Gastroesophageal sphincter (tissue), 4 donors: ENCODE results near the gene LRBA. TPM values are rescaled to one million over a fixed set of nuclear protein-coding genes. Genes with fewer than 3 reads are reported as not detected.

Experiments used
- ATAC-seq: fragments of 150-250 bp; one replicate; pipeline ENCODE4 v1.9.1; 2016; ENCODE audit warnings: mild to moderate bottlenecking, moderate library complexity
- H3K27ac ChIP-seq, 4 donors: fragments of 200-600 bp; sonication (generic) in 3 of 4; 1 replicate in 3 of 4; 2 replicates in 1 of 4; pipeline ENCODE4 v1.5.1; 2016 to 2019
- H3K27me3 ChIP-seq: fragments of 200-600 bp; sonication (generic); one replicate; pipeline ENCODE4 v1.5.1; 2019
- H3K36me3 ChIP-seq, 2 donors: fragments of 200-600 bp; sonication (generic); one replicate each; pipeline ENCODE4 v1.5.1; 2019; ENCODE audit warnings: control low read depth in 1 of 2
- H3K4me1 ChIP-seq, 3 donors: fragments of 200-600 bp; sonication (generic); 1 replicate in 2 of 3; 2 replicates in 1 of 3; pipeline ENCODE4 v1.5.1; 2016 to 2019; ENCODE audit warnings: control low read depth in 2 of 3
- H3K4me3 ChIP-seq, 2 donors: fragments of 200-600 bp; sonication (generic); one replicate each; pipeline ENCODE4 v1.5.1; 2019; ENCODE audit warnings: mild to moderate bottlenecking in 1 of 2, moderate library complexity in 1 of 2
- H3K9me3 ChIP-seq, 3 donors: fragments of 200-600 bp; sonication (generic); one replicate each; pipeline ENCODE4 v1.5.1; 2017 to 2019; ENCODE audit warnings: control low read depth in 2 of 3
- EP300 ChIP-seq: sonication (generic); formaldehyde crosslinking; IDR thresholded peaks from one replicate; pipeline ENCODE4 v1.6.1; 2017; ENCODE audit warnings: antibody characterized with exemption, mild to moderate bottlenecking
- POLR2A ChIP-seq, 2 donors: fragments of 450-650 bp; IDR thresholded peaks; one replicate each; pipeline ENCODE4 v1.6.1; 2017; ENCODE audit warnings: antibody characterized with exemption in 2 of 2, mild to moderate bottlenecking in 2 of 2, moderate library complexity in 1 of 2
- POLR2AphosphoS5 ChIP-seq: sonication (generic); formaldehyde crosslinking; IDR thresholded peaks from one replicate; pipeline ENCODE4 v1.6.1; 2017; ENCODE audit warnings: antibody characterized with exemption
- WGBS, 2 donors: methylation state at CpG; one replicate each; pipeline ENCODE4 v1.1.5; 2018; ENCODE audit warnings: low coverage in 1 of 2; 5-methylcytosine and 5-hydroxymethylcytosine counted together
- total RNA-seq, 4 donors: library from RNA; depleted of rRNA; stranded (reverse); fragments of >200 nt; gene quantifications; one replicate each; pipeline ENCODE4 v1.1.0, GENCODE V29; 2016
- TF ChIP-seq, protein P1 (sequence below), 4 experiments: fragments of 200-600 bp in 2 of 4; fragments of 450-650 bp in 2 of 4; sonication (generic) in 1 of 4; IDR thresholded peaks; one replicate each; pipeline ENCODE4 v1.5.1; 2017 to 2019; ENCODE audit warnings: antibody characterized with exemption in 4 of 4, mild to moderate bottlenecking in 2 of 4, moderate library complexity in 2 of 4

LRBA gene
- total RNA-seq, 4 donors from 2014 or later, result 18.4 to 35.0 (median 23.2) TPM

DNA sequence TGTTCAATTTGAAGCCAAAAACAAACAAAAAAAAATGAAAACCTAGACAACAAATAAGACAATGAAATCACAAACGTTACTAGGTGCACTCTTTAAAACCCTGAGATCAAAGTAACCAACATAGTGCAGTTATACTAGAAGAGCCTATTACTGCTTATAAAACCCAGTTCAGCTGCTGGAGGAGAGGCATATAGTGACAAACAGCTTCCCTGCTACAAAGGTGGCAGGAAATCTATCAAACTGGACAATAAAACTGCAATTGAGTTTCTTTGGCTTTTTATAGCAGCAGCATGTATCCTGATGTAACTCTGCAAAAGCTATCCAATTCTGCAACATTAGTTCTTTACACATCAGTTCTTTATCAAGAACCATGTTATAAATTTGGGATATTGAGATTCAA, 155.6 kb downstream of the LRBA start:
- TF ChIP-seq POLR2AphosphoS5 (no peak), EP300 (no peak), POLR2A (IDR thresholded peaks at IDR 0.05) (no peak)
- TF ChIP-seq, protein P1, sequence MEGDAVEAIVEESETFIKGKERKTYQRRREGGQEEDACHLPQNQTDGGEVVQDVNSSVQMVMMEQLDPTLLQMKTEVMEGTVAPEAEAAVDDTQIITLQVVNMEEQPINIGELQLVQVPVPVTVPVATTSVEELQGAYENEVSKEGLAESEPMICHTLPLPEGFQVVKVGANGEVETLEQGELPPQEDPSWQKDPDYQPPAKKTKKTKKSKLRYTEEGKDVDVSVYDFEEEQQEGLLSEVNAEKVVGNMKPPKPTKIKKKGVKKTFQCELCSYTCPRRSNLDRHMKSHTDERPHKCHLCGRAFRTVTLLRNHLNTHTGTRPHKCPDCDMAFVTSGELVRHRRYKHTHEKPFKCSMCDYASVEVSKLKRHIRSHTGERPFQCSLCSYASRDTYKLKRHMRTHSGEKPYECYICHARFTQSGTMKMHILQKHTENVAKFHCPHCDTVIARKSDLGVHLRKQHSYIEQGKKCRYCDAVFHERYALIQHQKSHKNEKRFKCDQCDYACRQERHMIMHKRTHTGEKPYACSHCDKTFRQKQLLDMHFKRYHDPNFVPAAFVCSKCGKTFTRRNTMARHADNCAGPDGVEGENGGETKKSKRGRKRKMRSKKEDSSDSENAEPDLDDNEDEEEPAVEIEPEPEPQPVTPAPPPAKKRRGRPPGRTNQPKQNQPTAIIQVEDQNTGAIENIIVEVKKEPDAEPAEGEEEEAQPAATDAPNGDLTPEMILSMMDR (IDR thresholded peaks at IDR 0.05), result no peak
- no peak for ATAC-seq
- H3K27ac ChIP-seq, result no peak overlapping the region
- no peaks in the 10 kb centered on the region for H3K9me3 ChIP-seq
- WGBS, 2 donors, result 36 to 39% methylated on average over 1 of the region's 1 CpG
- no peaks in the 10 kb centered on the region for H3K4me1 ChIP-seq
- H3K27me3 ChIP-seq, result no peaks in the 10 kb centered on the region
- H3K4me3 ChIP-seq, result no peak overlapping the region
- H3K36me3 ChIP-seq, result no peaks in the 10 kb centered on the region

DNA sequence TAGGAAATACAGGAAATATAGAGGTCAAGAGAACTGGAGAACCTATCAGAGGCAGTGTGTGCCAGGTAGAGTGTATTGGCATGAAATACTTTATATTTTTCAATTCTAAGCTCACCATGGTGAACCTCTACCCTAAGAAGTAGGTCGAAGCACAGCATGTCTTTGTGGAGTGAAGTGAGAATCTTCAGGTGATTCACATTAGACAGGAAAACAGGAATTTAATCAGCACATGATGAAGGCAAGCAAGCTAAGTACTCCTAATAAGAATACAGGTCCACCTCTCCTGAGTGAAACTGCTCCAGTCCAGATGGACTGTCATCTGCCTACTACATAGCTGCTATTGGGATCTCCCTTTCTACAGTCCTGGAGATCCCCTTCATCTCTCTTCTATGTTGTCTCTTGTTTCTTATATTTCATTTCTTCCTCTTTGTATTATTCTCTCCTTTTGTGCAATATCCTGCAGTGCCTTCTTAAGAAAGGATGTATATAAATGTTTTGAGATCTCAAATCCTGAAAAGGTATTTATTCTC, 159.0 kb downstream of the LRBA start:
- no peak overlapping the region for H3K4me3 ChIP-seq
- peaks cover 0 to 14% of the 10 kb centered on the region in 2 donors for H3K36me3 ChIP-seq
- TF ChIP-seq POLR2AphosphoS5, result no peak
- no peak for TF ChIP-seq EP300
- H3K4me1 ChIP-seq, result no peaks in the 10 kb centered on the region
- ATAC-seq, result no peak
- H3K27me3 ChIP-seq, result no peaks in the 10 kb centered on the region
- WGBS, 2 donors, result 94 to 100% methylated on average over 1 of the region's 1 CpG
- H3K9me3 ChIP-seq, result no peaks in the 10 kb centered on the region
- no peak overlapping the region for H3K27ac ChIP-seq

DNA sequence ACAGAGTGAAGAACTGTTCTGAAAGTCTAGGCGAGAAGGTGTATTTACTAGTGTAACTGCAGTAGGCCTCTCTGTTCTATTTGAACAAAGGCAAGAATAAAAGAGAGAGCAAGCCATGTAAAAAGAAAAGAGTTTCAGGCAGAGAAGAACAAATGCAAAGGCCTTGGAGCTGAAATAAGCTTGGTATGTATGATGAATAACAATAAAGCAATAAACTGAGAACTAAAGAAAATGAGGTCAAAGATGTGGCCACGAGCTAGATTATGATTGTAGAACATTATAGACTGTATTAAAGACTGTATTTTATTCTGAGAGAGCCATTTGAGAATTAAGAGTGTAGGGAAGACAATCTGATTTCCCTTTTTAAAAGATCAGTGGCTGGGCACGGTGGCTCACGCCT, 160.5 kb downstream of the LRBA start:
- Histone ChIP-seq H3K27ac (no peak overlapping the region), H3K4me3 (no peak overlapping the region), H3K27me3 (no peaks in the 10 kb centered on the region), H3K4me1 (no peaks in the 10 kb centered on the region), H3K36me3 (peaks cover 0 to 17% of the 10 kb centered on the region in 2 donors), H3K9me3 (no peaks in the 10 kb centered on the region)
- TF ChIP-seq POLR2A (IDR thresholded peaks at IDR 0.05) (no peak), POLR2AphosphoS5 (no peak), EP300 (no peak)
- TF ChIP-seq, protein P1 (IDR thresholded peaks at IDR 0.05), result no peak
- no peak for ATAC-seq
- 88 to 95% methylated on average over 4 of the region's 4 CpGs for WGBS, 2 donors

DNA sequence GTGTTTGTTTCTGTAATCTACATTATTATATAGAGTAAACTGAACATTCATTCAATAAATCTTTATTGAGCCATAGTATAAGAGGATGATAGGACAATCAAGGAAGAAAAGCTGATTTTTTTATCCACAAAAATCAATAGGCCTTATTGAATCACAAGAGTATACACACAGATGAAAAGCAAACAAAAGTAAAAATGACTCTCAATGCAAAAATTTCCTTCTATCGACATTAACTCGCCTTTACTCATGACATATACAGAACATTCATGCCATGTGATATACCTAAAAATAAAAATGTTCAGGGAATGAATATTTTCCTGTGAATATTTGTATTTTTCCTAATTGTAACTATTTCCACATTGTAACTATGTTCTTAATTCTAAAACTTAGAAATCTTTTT, 161.2 kb downstream of the LRBA start:
- peaks cover 0 to 24% of the 10 kb centered on the region in 2 donors for H3K36me3 ChIP-seq
- TF ChIP-seq POLR2AphosphoS5 (no peak), POLR2A (IDR thresholded peaks at IDR 0.05) (no peak), EP300 (no peak)
- TF ChIP-seq, protein P1 (IDR thresholded peaks at IDR 0.05), result no peak
- H3K4me3 ChIP-seq, result no peak overlapping the region
- no peaks in the 10 kb centered on the region for H3K4me1 ChIP-seq
- H3K9me3 ChIP-seq, result no peaks in the 10 kb centered on the region
- 73 to 98% methylated on average over 2 of the region's 2 CpGs for WGBS, 2 donors
- H3K27ac ChIP-seq, result no peak overlapping the region
- no peaks in the 10 kb centered on the region for H3K27me3 ChIP-seq
- ATAC-seq, result no peak

DNA sequence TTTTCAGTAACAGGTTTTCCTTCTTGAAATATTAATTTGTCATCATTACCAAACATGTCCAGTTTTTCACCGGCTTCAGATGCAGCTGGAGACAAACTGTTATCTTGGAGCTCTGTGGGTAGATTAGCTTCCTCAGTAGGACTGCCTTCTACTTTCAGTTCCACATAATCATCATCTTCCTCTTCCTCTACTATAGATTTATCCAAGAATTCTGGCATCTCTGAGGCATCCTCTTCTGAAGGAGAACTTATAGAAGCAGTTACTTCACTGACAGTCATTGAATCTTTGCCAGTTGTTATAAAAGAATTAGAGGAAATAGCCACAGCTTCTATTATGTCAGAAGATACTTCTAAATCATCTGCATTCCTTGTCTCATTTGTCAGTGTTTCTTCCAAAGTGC, 162.9 kb downstream of the LRBA start:
- Histone ChIP-seq H3K36me3 (peaks cover 0 to 38% of the 10 kb centered on the region in 2 donors), H3K9me3 (no peaks in the 10 kb centered on the region), H3K27me3 (no peaks in the 10 kb centered on the region), H3K4me3 (no peak overlapping the region), H3K4me1 (no peaks in the 10 kb centered on the region), H3K27ac (no peak overlapping the region)
- 86 to 89% methylated on average over 1 of the region's 1 CpG for WGBS, 2 donors
- no peak for ATAC-seq
- TF ChIP-seq, protein P1 (IDR thresholded peaks at IDR 0.05), result no peak
- TF ChIP-seq POLR2A (IDR thresholded peaks at IDR 0.05) (no peak), POLR2AphosphoS5 (no peak), EP300 (no peak)
